NCI-H1417 (cell line): ENCODE measurements around the gene NOP9.
A peak's percentile ranks its signal among the peaks of the same experiment; 100 is the strongest.

ENCODE experiments used
- DNase-seq, 3 experiments: peaks; one replicate each; lab custom pipeline; 2025; lab: John Stamatoyannopoulos, UW

Gene NOP9

GRCh38 chr14:24282736-24283135 is 16.9 kb upstream of the NOP9 start:
- DNase-seq = no peak

DNA sequence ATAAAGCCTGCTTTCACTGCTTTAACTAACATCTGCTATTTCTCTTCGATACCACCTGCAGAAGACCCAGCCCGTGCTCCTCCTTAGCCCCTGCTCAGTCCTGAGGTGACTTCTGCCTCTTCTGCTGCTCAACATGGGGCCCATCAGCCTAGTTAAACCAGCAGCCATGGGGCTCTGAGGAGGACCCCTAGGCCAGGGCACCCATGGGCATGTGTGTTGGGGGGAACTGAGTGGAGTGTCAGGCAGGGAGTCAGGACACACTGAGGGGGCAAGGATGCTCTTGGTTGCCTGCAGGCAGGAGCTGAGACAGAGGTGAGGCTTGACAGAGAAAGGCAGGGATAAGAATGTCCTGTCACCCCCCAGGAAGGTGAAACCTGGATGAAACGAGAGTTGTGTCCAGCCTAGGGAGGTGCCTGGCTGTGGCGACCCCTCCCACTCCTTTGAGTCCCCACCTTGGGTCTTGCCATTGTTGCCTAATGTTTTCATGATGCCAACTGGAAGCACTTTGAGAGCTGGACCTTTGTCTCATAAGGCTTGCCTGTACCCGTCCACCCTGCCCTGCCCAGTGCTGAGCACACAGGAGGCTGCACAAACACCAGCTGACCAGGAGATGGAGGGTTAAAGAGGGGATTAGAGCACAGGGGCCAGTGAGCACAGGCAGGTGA is 15.7 kb upstream of the NOP9 start:
- DNase-seq = no peak

GRCh38 chr14:24284501-24285035 is 15.1 kb upstream of the NOP9 start:
- no peak for DNase-seq

GRCh38 chr14:24285351-24285750 is 14.3 kb upstream of the NOP9 start:
- no peak for DNase-seq

DNA sequence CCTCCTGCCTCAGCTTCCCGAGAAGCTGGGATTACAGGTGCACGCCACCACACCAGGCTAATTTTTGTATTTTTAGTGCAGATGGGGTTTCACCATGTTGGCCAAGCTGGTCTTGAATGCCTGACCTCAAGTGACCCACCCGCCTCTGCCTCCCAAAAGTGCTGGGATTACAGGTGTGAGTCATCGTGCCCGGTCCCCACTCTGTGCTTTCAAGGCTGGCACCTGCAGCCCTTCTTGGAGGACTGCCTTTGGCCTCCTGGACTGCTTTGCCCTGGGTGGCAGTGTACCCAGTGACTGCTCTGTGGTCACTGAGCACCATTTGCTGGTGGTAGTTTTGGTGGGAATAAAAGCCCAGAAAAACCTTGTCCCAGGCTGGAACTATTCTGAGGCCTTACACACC is 12.7 kb upstream of the NOP9 start:
- no peak for DNase-seq

GRCh38 chr14:24289649-24290280 is 9.9 kb upstream of the NOP9 start:
- DNase-seq = no peak

DNA sequence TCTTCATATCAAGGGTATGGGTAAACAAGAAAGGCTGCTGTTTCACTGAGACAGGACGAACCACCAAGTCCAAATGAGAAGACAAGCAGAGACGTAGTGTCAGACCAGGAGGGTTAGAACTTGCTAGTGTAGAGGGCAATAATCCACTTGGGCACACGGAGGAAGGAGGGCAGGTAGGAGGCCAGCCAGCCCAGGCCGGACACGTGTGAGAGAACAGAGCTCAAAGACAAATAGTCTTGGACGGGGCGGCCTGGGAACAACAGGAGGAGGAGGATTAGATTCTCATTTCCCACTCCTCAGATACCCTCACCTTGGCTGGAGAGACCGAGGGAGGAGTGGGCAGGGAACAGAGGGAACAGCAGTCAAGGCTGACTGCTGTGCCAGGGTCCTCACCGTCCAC is 8.9 kb upstream of the NOP9 start:
- no peak for DNase-seq

GRCh38 chr14:24291446-24292117 is 8.1 kb upstream of the NOP9 start:
- DNase-seq = no peak

DNA sequence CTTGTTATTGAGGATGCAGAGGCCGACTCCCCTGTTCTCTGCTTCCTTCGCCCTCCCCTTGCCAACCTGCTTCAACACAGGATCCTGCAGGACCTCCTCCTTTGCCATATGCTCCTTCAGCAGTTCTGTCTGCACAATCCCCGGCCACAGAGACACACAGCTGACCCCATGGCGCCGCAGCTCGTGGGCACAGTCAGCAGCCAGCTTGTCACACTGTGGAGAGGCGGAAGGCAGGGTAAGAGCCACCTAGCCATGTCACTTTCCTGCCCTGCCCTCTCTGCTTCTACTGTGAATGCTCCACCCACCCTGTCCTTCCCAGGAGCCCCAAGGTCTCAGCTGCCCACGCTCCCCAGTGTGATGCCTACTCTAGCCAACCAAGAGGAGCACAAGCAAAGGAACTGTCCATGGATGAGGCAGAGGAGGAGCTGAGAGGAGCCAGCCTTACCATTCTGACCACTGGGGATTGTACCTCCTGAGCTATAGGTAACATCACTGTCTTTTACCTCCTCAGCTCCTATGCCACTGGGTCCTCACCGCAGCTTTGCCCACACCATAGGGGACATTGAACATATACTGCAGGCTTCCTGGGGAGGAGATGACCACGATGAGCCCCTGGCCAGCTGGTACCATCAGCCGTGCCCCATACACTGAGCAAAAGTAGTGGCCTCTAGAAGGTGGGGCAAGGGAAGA is 7.4 kb upstream of the NOP9 start:
- DNase-seq = no peak

DNA sequence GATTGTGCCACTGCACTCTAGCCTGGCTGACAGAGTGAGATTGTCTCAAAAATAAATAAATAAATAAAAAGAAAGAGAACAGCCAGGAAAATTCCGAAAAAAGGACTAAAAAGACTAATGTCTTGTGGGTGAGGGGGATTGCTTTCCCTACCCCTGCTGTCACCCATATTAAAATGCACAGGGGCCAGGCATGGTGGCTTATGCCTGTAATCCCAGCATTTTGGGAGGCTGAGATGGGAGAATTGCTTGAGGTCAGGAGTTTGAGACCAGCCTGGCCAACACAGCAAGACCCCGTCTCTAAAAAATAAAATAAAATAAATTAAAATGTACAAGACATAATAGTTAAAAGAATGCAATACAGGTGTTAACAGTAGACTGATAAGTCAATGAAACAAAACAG is 6.1 kb upstream of the NOP9 start:
- DNase-seq = no peak

DNA sequence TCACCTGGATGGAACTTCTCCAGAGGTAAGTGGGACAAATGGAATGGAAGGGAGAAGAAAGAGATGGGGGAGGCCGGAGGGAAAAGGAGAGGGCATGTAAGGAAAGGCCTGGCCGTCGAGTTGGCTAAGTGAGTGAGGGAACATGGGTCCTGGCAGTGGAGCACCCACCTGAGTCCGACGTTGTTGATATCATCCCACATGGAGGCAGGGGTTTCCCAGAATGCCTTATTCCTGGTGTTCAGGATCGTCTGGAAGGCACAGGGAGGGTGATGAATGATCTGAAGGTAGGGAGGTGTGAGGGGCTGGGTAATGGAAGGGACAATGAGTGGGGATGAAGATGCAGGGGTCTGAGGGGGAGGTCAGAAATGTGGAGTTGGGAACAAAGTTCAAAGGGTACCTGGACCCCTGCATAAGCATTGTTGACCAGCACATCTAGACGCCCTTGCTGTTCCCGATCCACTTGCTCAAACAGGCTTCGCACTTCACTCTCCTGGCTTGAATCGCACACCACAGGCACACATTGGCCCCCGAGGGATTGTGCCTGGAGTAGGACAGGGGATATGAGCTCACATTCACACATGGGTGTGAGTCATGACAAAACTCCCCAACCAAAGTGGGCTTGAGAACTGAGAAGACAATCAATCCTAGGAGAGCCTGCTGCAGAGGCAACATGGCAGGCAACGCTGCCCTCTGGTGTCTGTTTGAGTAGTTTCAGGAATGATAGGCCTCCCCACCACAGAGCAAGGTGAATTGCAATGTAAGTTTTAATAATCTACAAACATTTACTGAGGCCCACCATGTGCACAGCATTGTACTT is 3.1 kb upstream of the NOP9 start:
- DNase-seq = peak; percentile 53 to 76 (median 54)

DNA sequence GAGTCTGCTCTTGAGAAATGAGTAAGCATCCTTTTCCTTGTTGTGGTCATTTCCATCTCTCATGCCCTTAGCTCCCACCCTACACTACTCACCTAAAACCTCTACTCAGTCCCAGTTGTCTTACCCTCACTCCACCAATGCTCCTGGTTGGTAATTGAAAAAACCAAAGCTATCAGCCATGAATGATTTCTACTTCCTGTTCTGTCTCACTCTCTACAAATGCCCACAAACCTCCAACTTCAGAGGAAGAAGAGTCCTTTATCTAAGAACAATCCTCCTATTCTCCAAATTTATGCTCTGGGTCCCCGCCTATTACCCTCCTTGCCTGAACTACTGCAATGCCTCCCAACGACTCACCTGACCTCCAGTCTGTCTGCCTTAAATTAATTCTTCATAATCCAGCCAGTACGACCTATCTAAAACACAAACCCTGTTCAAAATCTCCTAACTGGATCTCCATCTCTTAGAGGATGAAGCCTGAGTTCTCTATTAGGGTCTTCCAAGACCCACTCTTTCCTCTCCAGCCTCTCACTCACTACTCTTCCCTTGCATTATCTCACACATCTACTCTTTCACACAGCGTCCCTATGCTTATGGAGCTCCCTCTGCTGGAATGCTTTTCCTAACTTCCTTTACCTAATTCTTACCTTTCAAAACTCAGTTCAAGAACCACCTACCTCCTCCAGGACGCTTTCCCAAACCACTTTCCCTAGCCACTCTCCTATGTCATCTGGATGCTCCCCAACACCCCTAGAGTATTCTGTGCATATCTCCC is 2.3 kb upstream of the NOP9 start:
- peak in 2 of 3 experiments; percentile 12 to 51 for DNase-seq

GRCh38 chr14:24298892-24299254 is 777 bp upstream of the NOP9 start:
- DNase-seq = peak in 1 of 3 experiments; percentile 45

DNA sequence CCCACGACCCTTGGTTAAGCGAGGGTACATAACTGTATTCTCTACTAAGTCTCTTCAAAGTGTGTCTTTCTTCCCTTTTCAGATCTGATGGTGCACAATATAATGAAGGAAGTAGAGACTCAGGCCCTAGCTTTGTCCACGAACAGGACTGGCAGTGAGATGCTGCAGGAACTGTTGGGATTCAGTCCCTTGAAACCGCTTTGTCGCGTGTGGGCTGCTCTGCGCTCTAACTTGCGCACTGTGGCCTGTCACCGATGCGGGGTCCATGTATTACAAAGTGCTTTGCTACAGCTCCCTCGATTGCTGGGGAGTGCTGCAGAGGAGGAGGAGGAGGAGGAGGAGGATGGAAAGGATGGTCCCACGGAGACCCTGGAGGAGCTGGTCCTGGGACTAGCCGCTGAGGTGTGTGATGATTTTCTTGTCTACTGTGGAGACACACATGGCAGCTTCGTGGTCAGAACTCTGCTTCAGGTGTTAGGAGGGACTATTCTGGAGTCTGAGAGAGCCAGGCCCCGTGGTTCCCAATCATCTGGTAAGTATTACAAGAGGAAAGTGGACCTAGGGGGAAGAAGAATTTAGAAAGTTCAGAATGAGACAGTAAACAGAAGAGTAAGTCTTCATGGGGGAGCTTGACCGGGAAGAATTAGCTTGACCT is 803 bp downstream of the NOP9 start:
- DNase-seq = no peak

GRCh38 chr14:24304019-24304387 is 4.4 kb downstream of the NOP9 start:
- no peak for DNase-seq

- no peak for DNase-seq
These were observed 7.5 kb downstream of the NOP9 start for GRCh38 chr14:24307156-24307574.

GRCh38 chr14:24307575-24308341 is 8.1 kb downstream of the NOP9 start, which contains the start of gene CIDEB:
Gene CIDEB, minus strand, starts transcription at chr14:24307977. Its CDS starts 119 bp downstream, at chr14:24307858.
- peak; percentile 46 to 68 (median 48) for DNase-seq

DNA sequence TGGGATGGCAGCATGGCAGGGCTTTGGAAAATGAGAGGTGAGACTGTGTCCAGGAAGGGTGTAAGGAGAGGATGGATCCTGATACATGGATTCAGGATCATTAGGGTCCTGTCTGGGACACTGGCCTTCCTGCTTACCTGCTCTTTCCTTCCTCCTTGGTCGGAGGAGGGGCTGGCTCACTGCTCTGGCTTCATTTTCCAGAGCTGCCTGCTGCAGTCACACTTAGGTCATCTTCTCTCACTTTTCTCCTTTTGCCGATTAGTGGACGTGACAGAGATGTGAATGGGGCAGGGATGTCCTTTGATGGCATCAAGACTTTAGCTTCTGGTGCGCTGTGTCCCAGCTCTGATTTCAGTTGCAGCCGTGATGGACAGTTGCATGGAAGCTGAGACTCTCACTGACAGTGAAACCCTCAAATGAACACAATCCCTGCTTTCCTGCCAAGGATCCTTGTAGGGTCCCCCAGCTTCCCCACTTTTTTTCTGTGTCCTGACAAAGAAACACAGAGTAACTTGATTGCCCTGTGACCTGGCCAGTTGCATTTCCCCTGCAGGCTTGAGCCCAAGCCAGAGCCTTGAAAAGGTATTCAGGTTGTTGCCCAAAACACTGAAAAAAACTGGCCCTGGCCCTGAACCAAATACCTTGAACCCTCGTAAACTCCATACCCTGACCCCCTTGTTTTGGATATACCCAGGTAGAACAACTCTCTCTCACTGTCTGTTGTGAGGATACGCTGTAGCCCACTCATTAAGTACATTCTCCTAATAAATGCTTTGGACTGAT is 8.9 kb downstream of the NOP9 start:
- no peak for DNase-seq
